ENCODE results near the gene TUBGCP6. TPM values are rescaled to one million over a fixed set of nuclear protein-coding genes. Genes with fewer than 3 reads are reported as not detected.

Gene TUBGCP6
- total RNA-seq, 6 experiments from 2014 or later, result 10.4 to 22.6 (median 14.6) TPM

GRCh38 chr22:50180727-50181521 is 63.9 kb downstream of the TUBGCP6 start:
- Histone ChIP-seq H3K4me3 (no peak overlapping the region), H3K27me3 (no peaks in the 10 kb centered on the region), H3K36me3 (no peaks in the 10 kb centered on the region), H3K27ac (no peak overlapping the region), H3K4me1 (peaks cover 0 to 16% (median 6%) of the 10 kb centered on the region in 4 donors), H3K9me3 (no peaks in the 10 kb centered on the region)
- 80% methylated on average over 1 of the region's 27 CpGs for WGBS (ENCODE audit: insufficient coverage, low coverage, low lambda C conversion rate, missing lambda C conversion rate)
- intact Hi-C loops (cut with DNase I), result no loop called here
- DNase-seq (peak in 1 of 3 donors; percentile 45), ATAC-seq (no peak)
- TF ChIP-seq POLR2A (IDR thresholded peaks at IDR 0.05) (no peak), CTCF (IDR thresholded peaks at IDR 0.05) (no peak)

- no peaks in the 10 kb centered on the region for H3K9me3 ChIP-seq
- TF ChIP-seq POLR2A (IDR thresholded peaks at IDR 0.05) (no peak), CTCF (IDR thresholded peaks at IDR 0.05) (no peak)
- H3K27ac ChIP-seq, result no peak overlapping the region
- intact Hi-C loops (cut with DNase I), result no loop called here
- peaks cover 0 to 13% (median 6%) of the 10 kb centered on the region in 4 donors for H3K4me1 ChIP-seq
- no peaks in the 10 kb centered on the region for H3K27me3 ChIP-seq
- DNase-seq, result peak in 1 of 3 donors; percentile 43
- WGBS (ENCODE audit: insufficient coverage, low coverage, low lambda C conversion rate, missing lambda C conversion rate), result 90% methylated on average over 7 of the region's 39 CpGs
- H3K4me3 ChIP-seq, result no peak overlapping the region
- ATAC-seq, result no peak
- no peaks in the 10 kb centered on the region for H3K36me3 ChIP-seq
These were observed 64.7 kb downstream of the TUBGCP6 start for GRCh38 chr22:50179937-50180726.

- Histone ChIP-seq H3K27me3 (no peaks in the 10 kb centered on the region), H3K36me3 (no peaks in the 10 kb centered on the region), H3K9me3 (no peaks in the 10 kb centered on the region), H3K4me1 (peaks cover 0 to 7% (median 3%) of the 10 kb centered on the region in 4 donors), H3K4me3 (no peak overlapping the region), H3K27ac (no peak overlapping the region)
- DNase-seq, result peak in 2 of 3 donors; percentile 46 to 55
- 76% methylated on average over 14 of the region's 64 CpGs for WGBS (ENCODE audit: insufficient coverage, low coverage, low lambda C conversion rate, missing lambda C conversion rate)
- no peak for ATAC-seq
- TF ChIP-seq POLR2A (IDR thresholded peaks at IDR 0.05), result no peak
- no peak for TF ChIP-seq CTCF (IDR thresholded peaks at IDR 0.05)
- intact Hi-C loops (cut with DNase I), result no loop called here
These were observed 65.7 kb downstream of the TUBGCP6 start for GRCh38 chr22:50178871-50179869.

GRCh38 chr22:50178471-50178864 is 66.4 kb downstream of the TUBGCP6 start:
- Histone ChIP-seq H3K27me3 (no peaks in the 10 kb centered on the region), H3K4me3 (no peak overlapping the region), H3K4me1 (no peaks in the 10 kb centered on the region), H3K27ac (no peak overlapping the region), H3K36me3 (no peaks in the 10 kb centered on the region), H3K9me3 (no peaks in the 10 kb centered on the region)
- TF ChIP-seq CTCF (IDR thresholded peaks at IDR 0.05) (no peak), POLR2A (IDR thresholded peaks at IDR 0.05) (no peak)
- WGBS (ENCODE audit: insufficient coverage, low coverage, low lambda C conversion rate, missing lambda C conversion rate), result no CpG with 5 or more reads among the region's 22 CpGs
- DNase-seq (peak in 1 of 3 donors; percentile 49), ATAC-seq (no peak)
- intact Hi-C loops (cut with DNase I), result no loop called here
